ENCODE measurements around the gene ZDHHC14.
A peak's percentile ranks its signal among the peaks of the same experiment; 100 is the strongest.

The ZDHHC14 gene

DNA sequence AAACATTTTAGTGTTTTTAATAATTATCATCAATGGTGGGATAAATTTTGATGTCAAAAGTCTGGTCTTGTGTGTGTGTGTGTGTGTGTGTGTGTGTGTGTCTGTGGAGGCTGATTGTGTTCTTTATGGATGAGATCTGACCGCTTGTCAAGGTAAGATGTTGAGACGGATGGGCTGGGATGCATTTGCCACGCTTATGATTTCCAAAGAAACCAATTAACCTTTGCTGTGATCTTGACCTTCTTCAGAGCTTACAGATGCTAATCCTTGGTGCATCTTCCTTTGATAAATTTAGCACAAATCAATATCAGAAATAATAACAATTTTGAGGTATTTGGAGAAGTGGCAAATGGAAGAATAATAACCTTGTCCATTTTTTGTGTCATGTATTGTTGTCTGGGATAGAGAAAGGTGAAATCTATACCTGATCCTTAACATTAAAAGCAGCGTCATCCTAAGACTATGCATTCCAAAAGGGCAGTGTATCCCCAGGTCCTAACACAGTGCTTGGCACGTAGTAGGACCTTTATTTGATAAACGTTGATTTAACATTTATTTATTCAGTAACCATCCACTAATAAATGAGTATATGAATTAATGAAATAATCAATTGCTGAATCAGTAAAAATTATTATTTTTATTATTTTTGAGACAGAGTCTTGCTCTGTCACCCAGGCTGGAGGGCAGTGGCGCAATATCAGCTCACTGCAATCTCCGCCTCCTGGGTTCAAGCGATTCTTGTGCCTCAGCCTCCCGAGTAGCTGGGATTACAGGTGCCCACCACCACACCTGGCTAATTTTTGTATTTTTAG is 70.1 kb downstream of the ZDHHC14 start:
- H3K27ac ChIP-seq = no peak overlapping the region
- no peak for TF ChIP-seq Cebpa-rat (IDR thresholded peaks at IDR 0.05)
- no peaks in the 10 kb centered on the region for H4K20me1 ChIP-seq
- H3K9me3 ChIP-seq = no peaks in the 10 kb centered on the region
- no peak overlapping the region for H3K4me2 ChIP-seq
- no peak overlapping the region for H3K4me3 ChIP-seq
- peaks cover 4% of the 10 kb centered on the region for H3K4me1 ChIP-seq
- H3K36me3 ChIP-seq = no peaks in the 10 kb centered on the region
- no peaks in the 10 kb centered on the region; the same call in 1 of the 2 replicates for H3K27me3 ChIP-seq
- H3K9ac ChIP-seq = no peak overlapping the region

DNA sequence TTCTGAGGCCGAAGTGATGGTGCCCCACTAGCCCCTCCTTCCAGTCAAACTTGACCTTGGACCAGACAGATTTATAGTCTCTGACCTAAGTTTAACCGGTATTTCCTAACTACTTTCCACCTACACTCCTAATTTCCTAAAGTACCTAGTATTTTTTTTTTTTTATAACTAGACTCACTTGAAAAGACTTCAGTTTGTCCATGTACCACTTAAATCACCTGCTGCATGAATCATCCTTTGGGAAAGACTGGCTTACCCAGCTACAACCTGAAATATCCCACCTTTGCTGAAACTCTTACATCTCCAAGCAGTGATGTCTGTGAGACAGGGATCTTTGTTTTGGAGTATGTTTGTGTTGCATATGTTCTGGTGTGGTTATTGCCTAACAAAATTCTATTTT is 71.1 kb downstream of the ZDHHC14 start:
- Histone ChIP-seq H3K9me3 (no peaks in the 10 kb centered on the region), H3K36me3 (no peaks in the 10 kb centered on the region), H3K4me1 (peaks cover 12% of the 10 kb centered on the region), H3K4me2 (no peak overlapping the region), H3K9ac (no peak overlapping the region), H3K4me3 (no peak overlapping the region), H3K27ac (no peak overlapping the region), H4K20me1 (no peaks in the 10 kb centered on the region), H3K27me3 (no peaks in the 10 kb centered on the region; the same call in 1 of the 2 replicates)
- no peak for TF ChIP-seq Cebpa-rat (IDR thresholded peaks at IDR 0.05)

DNA sequence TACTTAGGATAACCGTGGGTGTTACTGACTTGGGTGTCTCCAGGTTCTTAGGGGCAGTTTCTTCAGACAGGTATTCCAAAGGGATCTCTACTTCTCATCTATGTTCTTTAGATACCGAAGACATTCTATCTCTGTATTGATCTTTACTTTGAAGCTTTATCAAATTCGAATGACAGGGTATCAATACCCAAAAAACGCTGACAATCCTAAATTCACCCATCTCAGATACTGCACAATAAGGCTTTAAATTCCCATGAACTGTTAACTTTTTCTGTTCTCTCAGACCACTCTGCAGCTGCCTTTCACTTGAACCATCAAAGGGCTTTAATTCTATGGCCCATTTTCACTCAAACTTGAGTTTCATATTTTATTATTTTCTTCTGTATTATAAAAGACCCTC is 72.1 kb downstream of the ZDHHC14 start:
- Histone ChIP-seq H3K4me3 (no peak overlapping the region), H3K36me3 (no peaks in the 10 kb centered on the region), H3K9me3 (no peaks in the 10 kb centered on the region; the same call in 1 of the 2 replicates), H3K4me2 (no peak overlapping the region), H3K4me1 (peaks cover 12% of the 10 kb centered on the region), H3K27me3 (no peaks in the 10 kb centered on the region; the same call in 1 of the 2 replicates), H3K9ac (no peak overlapping the region), H4K20me1 (no peaks in the 10 kb centered on the region), H3K27ac (no peak overlapping the region)
- no peak for TF ChIP-seq Cebpa-rat (IDR thresholded peaks at IDR 0.05)

DNA sequence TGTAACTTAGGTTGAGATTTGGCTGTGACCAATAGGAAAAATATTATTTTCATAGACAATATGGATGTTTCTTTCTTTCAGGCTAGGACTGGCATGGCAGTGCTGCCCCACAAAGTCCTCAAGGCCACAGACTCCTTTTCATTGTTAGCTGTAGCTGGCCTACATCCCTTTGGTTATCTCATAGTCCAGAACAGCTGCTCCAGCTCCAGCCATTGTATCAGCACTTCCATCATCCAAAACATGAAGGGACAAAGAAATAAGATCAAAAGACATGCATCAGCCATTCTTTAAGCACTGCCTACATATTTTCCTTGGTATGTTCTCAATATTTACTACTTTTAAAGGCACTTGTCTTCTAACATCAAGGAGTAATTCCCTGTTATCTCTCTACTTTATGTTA is 73.0 kb downstream of the ZDHHC14 start:
- no peak for TF ChIP-seq Cebpa-rat (IDR thresholded peaks at IDR 0.05)
- no peaks in the 10 kb centered on the region; the same call in 1 of the 2 replicates for H3K27me3 ChIP-seq
- H3K9me3 ChIP-seq = no peaks in the 10 kb centered on the region; the same call in 1 of the 2 replicates
- H3K4me3 ChIP-seq = no peak overlapping the region
- H3K27ac ChIP-seq = no peak overlapping the region
- H3K4me2 ChIP-seq = no peak overlapping the region
- H3K36me3 ChIP-seq = no peaks in the 10 kb centered on the region
- no peak overlapping the region for H3K9ac ChIP-seq
- no peaks in the 10 kb centered on the region for H4K20me1 ChIP-seq
- H3K4me1 ChIP-seq = peaks cover 12% of the 10 kb centered on the region

DNA sequence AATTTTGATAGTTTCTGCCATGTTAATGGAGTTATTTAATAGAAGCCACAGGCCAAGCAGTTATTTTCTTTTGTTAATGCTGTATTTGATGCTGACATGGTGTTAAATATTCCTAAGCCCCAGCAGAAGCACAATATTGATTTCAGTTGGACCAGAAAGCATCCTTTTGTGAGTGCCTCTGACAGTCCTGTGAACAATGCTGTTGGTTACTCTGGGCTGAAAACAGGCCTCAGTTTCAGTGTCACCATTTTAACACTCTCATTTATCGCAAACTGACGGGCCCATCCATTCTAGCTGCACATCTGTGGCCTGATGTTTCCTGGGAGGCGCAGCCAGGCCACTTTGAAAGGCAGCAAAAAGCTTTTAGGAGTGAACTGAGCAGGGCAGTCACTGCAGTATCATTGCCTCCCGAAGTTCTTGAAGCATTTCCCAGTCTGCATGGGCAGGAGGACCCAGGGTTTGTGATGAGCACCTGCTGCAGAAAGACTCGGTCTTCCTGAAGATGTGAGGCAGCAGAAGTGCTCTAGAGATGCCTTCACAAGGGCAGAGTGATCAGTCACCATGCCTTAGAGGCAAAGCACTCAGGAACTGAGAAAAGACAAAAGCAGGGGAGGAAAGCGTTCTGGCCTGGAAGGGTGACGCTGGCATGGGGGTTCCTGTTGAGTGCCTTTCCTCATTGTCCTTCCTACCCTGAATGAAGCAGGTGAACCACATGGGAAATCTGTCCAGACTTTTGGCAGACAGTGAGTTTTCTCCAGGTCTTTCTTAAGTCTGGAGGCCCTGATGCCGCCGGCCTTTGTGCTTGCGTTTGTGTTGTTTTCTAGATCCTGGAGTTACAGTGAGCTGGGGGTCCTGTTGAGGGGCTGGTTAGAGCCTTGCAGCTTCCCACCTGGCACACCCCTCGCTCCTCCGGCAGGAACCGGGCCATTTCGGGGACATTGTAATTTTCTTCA is 74.0 kb downstream of the ZDHHC14 start:
- H4K20me1 ChIP-seq = no peaks in the 10 kb centered on the region
- no peak overlapping the region for H3K27ac ChIP-seq
- no peaks in the 10 kb centered on the region; the same call in 1 of the 2 replicates for H3K27me3 ChIP-seq
- H3K9ac ChIP-seq = no peak overlapping the region
- no peak for TF ChIP-seq Cebpa-rat (IDR thresholded peaks at IDR 0.05)
- peaks cover 18% of the 10 kb centered on the region for H3K4me1 ChIP-seq
- H3K9me3 ChIP-seq = no peaks in the 10 kb centered on the region; the same call in 1 of the 2 replicates
- H3K36me3 ChIP-seq = no peaks in the 10 kb centered on the region
- no peak overlapping the region for H3K4me3 ChIP-seq
- no peak overlapping the region for H3K4me2 ChIP-seq

DNA sequence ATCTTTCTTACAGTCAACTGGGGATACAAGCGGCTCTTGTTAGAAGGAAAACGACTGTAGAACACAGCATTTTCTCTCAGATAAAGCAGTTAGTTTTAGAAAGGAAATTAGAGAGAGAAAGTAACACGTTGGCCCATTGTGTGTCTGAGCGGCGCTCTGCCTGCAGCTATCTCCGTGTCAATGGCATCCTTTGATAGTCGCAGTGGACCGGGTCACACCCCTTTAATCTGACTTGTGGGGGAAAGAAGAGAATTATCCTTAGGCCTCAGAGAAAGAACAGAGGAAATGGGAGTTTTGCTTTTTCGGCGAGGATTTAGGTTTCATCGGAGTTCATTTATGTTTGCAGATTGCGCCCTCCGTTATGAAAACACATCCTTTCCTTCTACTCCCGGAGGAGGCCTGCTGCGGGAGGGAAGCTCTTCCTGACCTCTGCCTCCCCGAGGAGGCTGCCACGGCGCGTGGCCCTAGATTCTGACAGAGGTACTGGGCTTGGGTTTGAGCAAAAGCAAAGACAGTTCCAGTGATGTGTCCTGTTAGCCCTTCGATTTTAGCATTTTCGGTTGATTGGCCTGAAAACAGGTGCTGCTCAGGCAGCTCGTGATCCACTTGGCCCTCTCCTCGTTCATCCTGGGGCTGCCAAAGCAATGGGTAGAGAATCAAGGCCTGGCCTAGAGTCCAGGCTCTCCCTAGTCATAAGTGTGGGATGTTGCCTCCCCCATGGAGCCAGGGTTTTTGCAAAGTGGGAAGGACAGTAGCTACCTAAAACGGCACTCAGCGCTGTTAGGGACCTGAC is 74.9 kb downstream of the ZDHHC14 start:
- H3K27ac ChIP-seq = no peak overlapping the region
- H4K20me1 ChIP-seq = no peaks in the 10 kb centered on the region
- no peaks in the 10 kb centered on the region; the same call in 1 of the 2 replicates for H3K27me3 ChIP-seq
- H3K4me1 ChIP-seq = peaks cover 27% of the 10 kb centered on the region
- no peak for TF ChIP-seq Cebpa-rat (IDR thresholded peaks at IDR 0.05)
- H3K9ac ChIP-seq = no peak overlapping the region
- no peak overlapping the region for H3K4me3 ChIP-seq
- no peaks in the 10 kb centered on the region for H3K36me3 ChIP-seq
- H3K9me3 ChIP-seq = no peaks in the 10 kb centered on the region; the same call in 1 of the 2 replicates
- H3K4me2 ChIP-seq = peak overlapping the region; percentile 19

DNA sequence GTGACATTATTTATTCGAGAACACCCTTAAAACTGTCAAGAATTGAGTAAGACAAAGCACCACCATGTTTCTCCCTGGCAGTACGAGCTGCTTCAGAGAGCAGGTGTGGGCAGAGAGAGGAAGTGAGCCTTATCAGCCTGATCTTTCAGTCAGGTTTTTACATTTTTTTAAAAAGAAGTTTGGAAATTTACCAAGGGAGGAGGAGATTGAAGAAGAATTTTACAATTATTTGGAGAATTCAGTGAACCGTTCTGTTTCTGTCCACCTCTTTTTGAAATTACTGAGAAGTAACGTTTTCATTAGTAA is 75.5 kb downstream of the ZDHHC14 start:
- peak overlapping the region; percentile 19 for H3K4me2 ChIP-seq
- no peaks in the 10 kb centered on the region for H4K20me1 ChIP-seq
- no peak overlapping the region for H3K9ac ChIP-seq

DNA sequence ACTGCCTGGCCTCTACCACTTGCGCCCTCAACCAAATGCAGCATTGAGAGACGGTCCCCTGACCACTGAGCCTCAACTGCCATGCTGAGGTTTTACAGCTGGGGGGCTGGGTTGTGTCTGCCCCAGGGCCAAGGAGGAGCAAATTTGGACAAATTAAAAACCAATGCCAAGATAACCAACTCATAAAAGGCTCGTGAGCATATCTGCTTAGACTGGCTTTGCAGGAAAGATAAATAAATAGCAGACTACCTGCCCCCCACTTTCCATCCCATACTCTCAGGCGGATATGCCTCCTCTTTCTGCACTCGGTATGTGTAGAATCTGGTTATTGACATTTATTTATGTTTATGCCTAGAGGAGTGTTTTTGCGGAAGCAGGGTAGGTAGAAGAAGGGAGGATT is 76.8 kb downstream of the ZDHHC14 start:
- Histone ChIP-seq H3K9me3 (no peaks in the 10 kb centered on the region; the same call in 1 of the 2 replicates), H3K27ac (no peak overlapping the region), H3K27me3 (no peaks in the 10 kb centered on the region; the same call in 1 of the 2 replicates), H3K36me3 (no peaks in the 10 kb centered on the region), H3K4me2 (no peak overlapping the region), H3K4me3 (no peak overlapping the region), H3K4me1 (peaks cover 46% of the 10 kb centered on the region), H3K9ac (no peak overlapping the region), H4K20me1 (no peaks in the 10 kb centered on the region)
- TF ChIP-seq Cebpa-rat (IDR thresholded peaks at IDR 0.05) = no peak

More for the DNA sequence above, 75.5 kb downstream of the ZDHHC14 start:
- H3K4me1 ChIP-seq = peaks cover 33% of the 10 kb centered on the region
- H3K9me3 ChIP-seq = no peaks in the 10 kb centered on the region; the same call in 1 of the 2 replicates
- H3K36me3 ChIP-seq = no peaks in the 10 kb centered on the region
- H3K4me3 ChIP-seq = no peak overlapping the region
- no peaks in the 10 kb centered on the region; the same call in 1 of the 2 replicates for H3K27me3 ChIP-seq
- no peak for TF ChIP-seq Cebpa-rat (IDR thresholded peaks at IDR 0.05)
- H3K27ac ChIP-seq = no peak overlapping the region

DNA sequence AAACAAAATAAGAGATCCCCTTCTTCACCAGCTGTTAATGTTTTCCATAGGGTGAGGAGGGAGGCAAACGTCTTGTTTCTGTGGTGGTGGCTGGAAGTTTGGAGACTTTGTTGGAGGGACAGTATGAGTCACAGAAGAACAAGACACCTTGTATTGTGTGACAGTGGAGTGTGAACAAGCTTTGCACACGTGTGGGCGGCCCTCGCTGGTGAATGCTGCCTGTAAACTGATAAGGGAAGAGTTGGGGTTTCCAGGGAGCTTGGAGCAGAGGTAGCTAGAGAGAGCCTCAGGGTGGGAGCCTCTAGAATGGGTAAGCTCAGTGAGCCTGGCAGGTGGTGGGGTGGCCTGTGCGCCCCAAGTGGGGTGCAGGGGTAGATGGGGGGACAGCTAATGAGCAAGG is 78.3 kb downstream of the ZDHHC14 start:
- no peak overlapping the region for H3K9ac ChIP-seq
- no peak overlapping the region for H3K4me2 ChIP-seq
- H3K27ac ChIP-seq = no peak overlapping the region
- peaks cover 47% of the 10 kb centered on the region for H3K4me1 ChIP-seq
- H3K36me3 ChIP-seq = no peaks in the 10 kb centered on the region
- no peak for TF ChIP-seq Cebpa-rat (IDR thresholded peaks at IDR 0.05)
- no peaks in the 10 kb centered on the region; the same call in 1 of the 2 replicates for H3K9me3 ChIP-seq
- no peaks in the 10 kb centered on the region; the same call in 1 of the 2 replicates for H3K27me3 ChIP-seq
- no peaks in the 10 kb centered on the region for H4K20me1 ChIP-seq
- H3K4me3 ChIP-seq = no peak overlapping the region
